Endothelial cell of umbilical vein (primary cell): ENCODE measurements around the gene SERINC1. TPM values are rescaled to one million over a fixed set of nuclear protein-coding genes. Genes with fewer than 3 reads are reported as not detected.

Experiments used
- BruUV-seq: library from RNA; stranded (reverse); fragments of 400-500 nt; replicated peaks from 2 replicates; lab custom pipeline; 2021; lab: Mats Ljungman, UMichigan
- CTCF ChIA-PET: fragments of 300-600, 350-600 bp; sonication (Branson Sonifier 250); formaldehyde crosslinking; loops from one replicate; lab custom pipeline; 2021; ENCODE audit warnings: antibody characterized with exemption, inconsistent platforms; lab: Charles Lee
- POLR2A ChIA-PET: fragments of 300-600, 350-600 bp; sonication (Branson Sonifier 250); formaldehyde crosslinking; loops from one replicate; lab custom pipeline; 2021; ENCODE audit warnings: antibody characterized with exemption, inconsistent platforms; lab: Charles Lee
- DNase-seq: peaks from one replicate; pipeline ENCODE4 v3.0.0-alpha.2; 2011; ENCODE audit warnings: low read depth, low spot score
- FAIRE-seq: peaks from 2 replicates; lab custom pipeline; 2011; peaks lifted over from hg19 to GRCh38; lab: Jason Lieb, UNC
- H2AFZ ChIP-seq: 2 replicates; pipeline ENCODE4 v1.6.0; 2012; ENCODE audit warnings: low read depth, low read length, control low read depth, inconsistent platforms
- H3K27ac ChIP-seq: 2 replicates; pipeline ENCODE4 v1.5.1; 2011; ENCODE audit warnings: low read depth, mild to moderate bottlenecking, control low read depth, low read length, moderate library complexity; ENCODE audit not compliant: insufficient read depth
- H3K27me3 ChIP-seq, 2 experiments: 2 replicates each; pipeline versions ENCODE4 v1.6.0 to v1.6.1; 2011; ENCODE audit warnings: low read length in 2 of 2, mixed read lengths in 1 of 2; ENCODE audit not compliant: control insufficient read depth in 2 of 2, insufficient read depth in 2 of 2
- H3K36me3 ChIP-seq, 2 experiments: 2 replicates in 1 of 2; 3 replicates in 1 of 2; pipeline ENCODE4 v1.5.1; 2011; ENCODE audit warnings: low read length in 2 of 2, mild to moderate bottlenecking in 1 of 2, moderate library complexity in 1 of 2; ENCODE audit not compliant: control insufficient read depth in 2 of 2, insufficient read depth in 2 of 2; ENCODE audit errors: extremely low read depth in 1 of 2
- H3K4me1 ChIP-seq: 3 replicates; pipeline ENCODE4 v1.5.1; 2011; ENCODE audit warnings: mild to moderate bottlenecking, low read length; ENCODE audit not compliant: control insufficient read depth, insufficient read depth; ENCODE audit errors: extremely low read depth
- H3K4me2 ChIP-seq: 2 replicates; pipeline ENCODE4 v1.6.1; 2011; ENCODE audit warnings: low read length, control low read depth, mixed read lengths; ENCODE audit not compliant: insufficient read depth
- H3K4me3 ChIP-seq, 3 experiments: fragments of 200-600 bp in 1 of 3; sonication (generic), shearing (Covaris generic) in 1 of 3; replicated peaks in 1 of 3; 2 replicates each; pipeline ENCODE4 v1.5.1; 2011 to 2016; ENCODE audit warnings: control low read depth in 3 of 3, low read length in 3 of 3, mild to moderate bottlenecking in 2 of 3, inconsistent platforms in 1 of 3, low read depth in 1 of 3, moderate library complexity in 1 of 3; ENCODE audit not compliant: insufficient read depth in 1 of 3
- H3K79me2 ChIP-seq: 2 replicates; pipeline ENCODE4 v1.6.0; 2012; ENCODE audit warnings: low read length, inconsistent platforms; ENCODE audit not compliant: control insufficient read depth, insufficient read depth
- H3K9ac ChIP-seq: replicated peaks from 2 replicates; pipeline ENCODE3; 2011; ENCODE audit warnings: low read length, control low read depth; ENCODE audit not compliant: insufficient read depth; ENCODE audit errors: extremely low read depth
- H3K9me1 ChIP-seq: replicated peaks from 3 replicates; pipeline ENCODE4 v1.6.0; 2011; ENCODE audit warnings: mild to moderate bottlenecking, low read length; ENCODE audit not compliant: control insufficient read depth, insufficient read depth; ENCODE audit errors: extremely low read depth
- H3K9me3 ChIP-seq: replicated peaks from 2 replicates; pipeline ENCODE4 v1.5.1; 2012; ENCODE audit warnings: low read length, inconsistent platforms; ENCODE audit not compliant: control insufficient read depth, insufficient read depth
- H4K20me1 ChIP-seq: replicated peaks from 2 replicates; pipeline ENCODE3; 2011; ENCODE audit warnings: mild to moderate bottlenecking, low read length; ENCODE audit not compliant: control insufficient read depth, insufficient read depth; ENCODE audit errors: extremely low read depth
- CTCF ChIP-seq, 2 donors: IDR thresholded peaks; 1 replicate in 1 of 2; 2 replicates in 1 of 2; pipeline ENCODE4 v1.5.1; 2011; ENCODE audit warnings: low read length in 2 of 2, mild to moderate bottlenecking in 2 of 2, moderate library complexity in 2 of 2, control low read depth in 1 of 2, inconsistent platforms in 1 of 2, low read depth in 1 of 2; ENCODE audit not compliant: insufficient read depth in 1 of 2; ENCODE audit errors: extremely low read depth in 1 of 2
- EZH2 ChIP-seq: IDR thresholded peaks from 2 replicates; pipeline ENCODE4 v1.6.1; 2012; ENCODE audit warnings: borderline replicate concordance, low read depth, mild to moderate bottlenecking, moderate library complexity, low read length, inconsistent platforms; ENCODE audit not compliant: severe bottlenecking
- FOS ChIP-seq: IDR thresholded peaks from 2 replicates; pipeline ENCODE4 v1.6.1; 2011; ENCODE audit warnings: mild to moderate bottlenecking, low read length, moderate library complexity, borderline replicate concordance; ENCODE audit not compliant: insufficient read depth
- GATA2 ChIP-seq: IDR thresholded peaks from 2 replicates; pipeline ENCODE4 v1.7.0; 2011; ENCODE audit warnings: low read depth, mild to moderate bottlenecking, moderate library complexity, mixed read lengths, low read length; ENCODE audit not compliant: insufficient read length, insufficient read depth
- JUN ChIP-seq: IDR thresholded peaks from 2 replicates; pipeline ENCODE4 v1.6.1; 2011; ENCODE audit warnings: borderline replicate concordance, low read depth; ENCODE audit not compliant: insufficient read length, insufficient read depth
- MAX ChIP-seq: IDR thresholded peaks from 2 replicates; pipeline ENCODE4 v1.6.1; 2011; ENCODE audit not compliant: insufficient read depth, insufficient read length
- MYC ChIP-seq: IDR thresholded peaks from one replicate; pipeline ENCODE4 v1.6.1; 2011; ENCODE audit warnings: mild to moderate bottlenecking, low read depth, low read length
- POLR2A ChIP-seq: IDR thresholded peaks from 2 replicates; pipeline ENCODE4 v1.6.1; 2012; ENCODE audit warnings: low read depth, mild to moderate bottlenecking, control low read depth, low read length
- POLR2AphosphoS5 ChIP-seq: IDR thresholded peaks from 2 replicates; pipeline ENCODE4 v1.6.1; 2012; ENCODE audit warnings: low read depth, mild to moderate bottlenecking, control low read depth, low read length, moderate library complexity; ENCODE audit not compliant: insufficient read depth
- dilution Hi-C: fragments of 300-500 bp; cut with MboI; formaldehyde crosslinking; loops from one replicate; pipeline ENCODE4 v1.15.0; 2019; ENCODE audit warnings: low sequenced_read_pairs; ENCODE audit not compliant: extremely low pct_ligation_motif_present
- intact Hi-C: fragments of 100-400 bp; cut with micrococcal nuclease; formaldehyde crosslinking; loops from one replicate; pipeline ENCODE4 v1.10.0; 2022
- polyA plus RNA-seq, 4 experiments: library from polyadenylated mRNA; depleted of rRNA in 3 of 4; stranded (reverse) in 3 of 4; unstranded in 1 of 4; fragments of >200 nt; gene quantifications; 2 replicates each; pipeline versions ENCODE4 v1.2.1 to v1.2.3, GENCODE V29; 2011 to 2012; ENCODE audit warnings: missing spikeins in 1 of 4
- total RNA-seq: library from RNA; stranded (reverse); gene quantifications from 2 replicates; pipeline ENCODE4 v1.2.3, GENCODE V29; 2021

SERINC1 gene
- total and polyA plus RNA-seq, 2 donors (not counting 3 experiments of a cell fraction or from before 2014, with no cell fraction given) = 40.4 to 76.5 TPM

GRCh38 chr6:122495612-122496011 is 24.0 kb upstream of the SERINC1 start:
- intact Hi-C loops = no loop called here
- ChIA-PET CTCF (interaction anchor here (2.8 kb wide), 1 partner anchor 35 kb away, joined by 9 read pairs; no protein-coding TSS in a partner anchor), POLR2A (no interaction called here)
- dilution Hi-C loops = no loop called here
- Histone ChIP-seq H3K4me3 (no peak overlapping the region), H3K27me3 (peaks cover 0 to 7% of the 10 kb centered on the region in 2 experiments), H4K20me1 (no peaks in the 10 kb centered on the region), H3K36me3 (no peaks in the 10 kb centered on the region), H3K4me1 (no peaks in the 10 kb centered on the region), H3K9ac (no peak overlapping the region), H3K79me2 (no peaks in the 10 kb centered on the region), H3K4me2 (no peak overlapping the region), H3K9me1 (no peaks in the 10 kb centered on the region), H3K27ac (no peak overlapping the region), H2AFZ (no peak overlapping the region), H3K9me3 (no peaks in the 10 kb centered on the region)
- no peak for TF ChIP-seq CTCF (IDR thresholded peaks at IDR 0.05; ENCODE audit: extremely low read depth in 1 of 2, insufficient read depth in 1 of 2, low read depth in 1 of 2, low read length in 2 of 2)
- TF ChIP-seq FOS = no peak
- TF ChIP-seq EZH2 = no peak
- TF ChIP-seq MYC = no peak
- no peak for TF ChIP-seq POLR2A
- TF ChIP-seq POLR2AphosphoS5 = no peak
- no peak for TF ChIP-seq JUN
- no peak for TF ChIP-seq MAX
- no peak for TF ChIP-seq GATA2
- no TSS peak for BruUV-seq
- no peak for DNase-seq
- no peak for FAIRE-seq
